NOMO-1 treated with DMSO at 0.1 percent for 48 hours (cell line): ENCODE data around the gene FBXO40.
A peak's percentile ranks its signal among the peaks of the same experiment; 100 is the strongest.
"Not testable (repeated sequence)": the region's sequence is repeated elsewhere in the genome, so short reads cannot be mapped to it uniquely, and the experiment has no call there.

ENCODE experiments used
- DNase-seq: peaks from one replicate; lab custom pipeline; 2025; ENCODE audit not compliant: unreplicated experiment; lab: John Stamatoyannopoulos, UW

The FBXO40 gene, protein sequence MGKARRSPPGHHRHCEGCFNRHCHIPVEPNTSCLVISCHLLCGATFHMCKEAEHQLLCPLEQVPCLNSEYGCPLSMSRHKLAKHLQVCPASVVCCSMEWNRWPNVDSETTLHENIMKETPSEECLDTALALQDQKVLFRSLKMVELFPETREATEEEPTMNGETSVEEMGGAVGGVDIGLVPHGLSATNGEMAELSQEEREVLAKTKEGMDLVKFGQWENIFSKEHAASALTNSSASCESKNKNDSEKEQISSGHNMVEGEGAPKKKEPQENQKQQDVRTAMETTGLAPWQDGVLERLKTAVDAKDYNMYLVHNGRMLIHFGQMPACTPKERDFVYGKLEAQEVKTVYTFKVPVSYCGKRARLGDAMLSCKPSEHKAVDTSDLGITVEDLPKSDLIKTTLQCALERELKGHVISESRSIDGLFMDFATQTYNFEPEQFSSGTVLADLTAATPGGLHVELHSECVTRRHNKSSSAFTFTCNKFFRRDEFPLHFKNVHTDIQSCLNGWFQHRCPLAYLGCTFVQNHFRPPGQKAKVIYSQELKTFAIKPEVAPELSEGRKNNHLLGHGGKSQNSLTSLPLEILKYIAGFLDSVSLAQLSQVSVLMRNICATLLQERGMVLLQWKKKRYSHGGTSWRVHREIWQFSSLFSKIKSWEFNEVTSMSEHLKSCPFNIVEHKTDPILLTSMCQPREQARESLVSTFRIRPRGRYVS

DNA sequence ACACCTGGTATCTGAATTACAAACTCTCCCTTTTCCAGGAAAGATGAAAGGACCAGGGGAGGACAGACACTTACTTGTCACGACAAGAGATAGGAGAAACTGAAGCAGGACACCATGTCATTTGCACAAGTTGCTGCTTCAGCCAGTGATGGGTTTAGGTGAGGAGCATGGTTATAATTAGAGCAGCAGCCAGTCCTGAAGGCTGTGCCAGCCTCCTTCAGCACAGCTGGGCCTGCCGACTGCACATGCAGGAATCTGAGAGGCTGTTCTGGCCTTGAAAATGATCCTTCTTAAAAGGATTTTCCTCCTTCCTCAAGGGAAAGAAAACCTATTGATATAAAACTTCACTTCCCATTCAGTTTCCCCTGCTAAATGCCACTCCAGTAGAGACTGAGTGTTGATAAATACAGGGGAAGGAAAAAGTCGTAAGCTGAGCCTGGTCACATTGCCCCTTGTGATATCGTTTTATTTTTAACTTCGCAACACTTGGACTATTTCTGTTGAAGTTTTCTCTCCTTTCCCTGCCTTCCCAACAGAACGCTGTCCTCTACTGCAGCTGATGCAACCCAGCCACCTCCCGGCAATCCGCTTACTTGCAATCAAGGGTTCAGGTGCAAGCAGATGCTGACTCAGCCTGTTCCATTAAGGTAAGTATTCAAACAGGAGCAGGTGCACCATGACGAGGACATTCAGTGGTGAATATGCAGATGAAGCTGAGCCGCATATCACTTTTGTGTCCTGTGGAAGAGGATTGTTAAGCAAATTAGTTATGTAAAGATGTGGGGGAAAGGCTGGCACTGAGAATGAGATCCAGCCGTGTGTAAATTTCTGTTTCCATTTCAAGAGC, at the start of gene FBXO40:
TSS of gene FBXO40 (plus strand) at position 524 of the 847 bp plus-strand sequence. CDS start 27,197 bp downstream, outside the sequence.
- DNase-seq = no peak

DNA sequence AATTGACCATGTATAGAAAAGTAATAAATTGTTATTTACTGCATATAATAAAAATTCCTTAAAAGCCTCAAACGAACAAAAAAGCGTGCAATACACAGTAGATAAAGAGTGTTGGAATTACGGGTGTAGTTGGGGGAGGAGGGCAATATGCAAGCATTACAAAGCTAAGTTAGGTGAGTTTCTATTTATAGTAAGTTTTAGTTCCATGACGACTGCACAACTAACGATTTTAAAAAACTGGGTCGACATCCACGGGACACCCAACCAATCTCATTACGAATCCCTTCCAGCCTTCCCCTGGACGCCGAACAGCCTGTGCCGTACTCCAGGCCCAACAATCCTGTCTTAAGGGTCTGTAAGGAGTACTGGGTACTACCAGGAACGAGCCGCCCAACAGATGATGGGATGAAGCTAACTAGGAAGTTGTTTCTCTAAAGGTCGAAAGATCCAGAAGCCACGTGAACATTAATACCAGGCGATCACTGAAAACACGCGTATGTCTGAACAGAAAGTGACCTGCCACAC, 48.1 kb upstream of the FBXO40 start:
- DNase-seq = no peak

DNA sequence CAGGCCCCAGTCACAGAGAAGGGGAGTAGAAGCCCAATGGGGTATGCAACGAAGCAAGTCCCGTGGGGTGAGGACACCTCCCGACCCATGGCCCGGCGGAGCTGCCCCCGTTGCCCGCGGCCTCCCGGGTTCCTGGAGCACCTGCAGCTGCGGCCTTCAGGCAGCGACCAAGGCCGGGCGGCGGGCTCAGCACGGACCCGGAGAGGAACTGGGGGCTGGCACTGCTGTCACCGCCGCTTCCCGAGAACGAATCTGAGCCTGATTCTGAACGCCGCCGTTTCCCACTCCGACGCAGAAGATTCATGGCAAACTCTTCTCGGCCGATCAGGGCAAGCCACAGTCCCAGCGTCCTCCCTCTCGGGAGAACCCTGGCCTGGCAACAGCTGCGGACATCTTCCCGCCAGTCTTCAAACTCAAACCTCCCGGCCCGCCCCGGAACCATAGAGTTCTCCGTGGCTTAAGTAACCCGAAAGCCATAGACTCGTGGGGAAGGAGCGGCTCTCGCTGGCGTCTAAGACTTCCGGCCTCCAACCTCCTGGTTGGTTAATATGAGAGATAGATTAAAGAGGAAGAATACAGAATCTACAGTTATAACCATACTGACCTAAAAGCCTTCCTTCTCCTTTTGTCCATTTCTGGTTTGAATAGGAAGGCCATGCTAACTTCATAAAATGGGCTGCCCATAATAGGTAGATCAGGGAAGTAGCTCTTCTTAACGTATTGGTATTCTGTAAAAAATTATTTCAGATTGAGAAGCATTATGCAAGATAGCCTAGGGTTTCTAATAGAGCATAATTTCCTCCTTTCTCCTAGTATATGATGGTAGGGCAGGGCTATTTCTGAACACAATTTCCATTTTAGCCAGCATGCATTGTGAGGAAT, 47.4 kb upstream of the FBXO40 start, which contains the start of gene POLQ:
TSS of gene POLQ (minus strand) at position 415 of the 882 bp plus-strand sequence. CDS start at position 304, 111 bp downstream.
- peak; percentile 95 for DNase-seq

DNA sequence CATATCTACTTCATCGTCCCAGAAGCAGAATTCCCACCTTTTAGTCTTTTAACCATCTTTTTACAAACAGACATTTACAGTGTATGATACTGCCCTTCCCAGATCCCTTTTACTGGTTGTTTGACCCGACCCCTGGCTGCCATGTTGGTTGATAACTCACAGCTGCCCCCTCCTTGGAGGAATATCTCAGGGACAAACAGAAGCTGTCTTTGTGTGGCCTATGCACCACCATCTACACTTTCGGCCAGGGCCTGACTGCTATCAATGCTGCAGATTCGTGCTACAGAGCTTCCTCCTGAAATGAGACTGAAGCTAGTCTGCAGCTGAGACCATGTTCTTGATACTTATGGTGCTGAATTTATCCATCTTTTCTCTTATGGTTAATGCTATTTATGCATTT, 40.8 kb upstream of the FBXO40 start:
- no peak for DNase-seq

DNA sequence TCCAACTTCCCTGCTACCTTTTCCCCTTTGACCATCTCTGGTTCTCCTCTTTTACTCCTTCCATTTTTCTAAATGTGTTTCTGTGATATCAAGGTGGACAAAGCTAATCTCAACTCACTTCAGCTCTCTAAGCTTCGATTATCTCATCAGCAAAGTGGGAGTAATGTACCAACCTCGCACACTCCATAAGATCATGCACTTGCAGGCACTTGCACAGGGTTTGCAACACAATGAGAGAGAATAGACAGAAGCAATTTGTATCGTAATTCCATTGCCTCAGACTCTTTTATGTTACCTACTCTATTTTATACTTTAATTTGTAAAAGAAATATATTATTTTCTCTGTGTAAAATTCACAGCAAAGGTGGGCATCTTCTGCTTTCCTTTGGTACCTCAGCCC, 40.4 kb upstream of the FBXO40 start:
- no peak for DNase-seq

DNA sequence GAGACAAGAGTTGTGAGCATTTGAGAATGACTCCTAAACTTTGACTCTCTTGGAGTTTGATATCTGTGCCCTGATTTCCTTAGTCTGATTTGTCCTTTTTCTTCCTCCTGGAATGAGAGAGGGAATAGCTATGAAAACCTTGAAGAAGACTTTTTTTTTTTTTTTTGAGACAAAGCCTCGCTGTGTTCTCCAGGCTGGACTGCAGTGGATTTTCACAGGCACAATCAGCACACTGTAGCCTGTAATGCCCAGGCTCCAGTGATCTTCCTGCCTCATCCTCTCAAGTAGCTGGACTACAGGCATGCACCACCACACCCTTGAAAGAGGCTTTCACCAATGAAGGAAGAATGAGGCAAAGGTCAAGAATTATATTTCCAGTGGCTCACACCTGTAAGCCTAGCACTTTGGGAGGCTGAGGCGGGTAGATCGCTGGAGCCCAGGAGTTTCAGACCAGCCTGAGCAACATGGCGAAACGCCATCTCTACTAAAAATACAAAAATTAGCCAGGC, 35.7 kb upstream of the FBXO40 start:
- DNase-seq = no peak

DNA sequence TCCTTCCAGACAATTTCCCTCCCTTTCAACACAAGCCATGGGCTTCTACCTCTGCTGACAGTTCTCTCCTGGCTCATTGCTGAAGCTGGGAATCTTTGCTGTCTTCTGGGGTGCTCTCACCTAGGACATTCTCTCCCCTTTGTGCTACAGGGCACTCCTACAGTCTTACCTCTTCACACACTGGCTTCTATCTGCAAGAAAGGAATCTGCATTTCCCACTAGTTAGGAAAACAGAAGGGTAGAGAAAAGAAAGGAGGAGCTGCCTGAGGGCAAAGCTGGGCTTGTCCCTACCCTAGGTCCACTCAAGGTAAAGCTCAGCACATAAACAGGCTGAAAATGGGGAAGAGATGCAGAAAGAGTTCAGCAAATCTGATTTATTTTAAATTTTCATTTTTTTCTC, 31.0 kb upstream of the FBXO40 start:
- DNase-seq = no peak

DNA sequence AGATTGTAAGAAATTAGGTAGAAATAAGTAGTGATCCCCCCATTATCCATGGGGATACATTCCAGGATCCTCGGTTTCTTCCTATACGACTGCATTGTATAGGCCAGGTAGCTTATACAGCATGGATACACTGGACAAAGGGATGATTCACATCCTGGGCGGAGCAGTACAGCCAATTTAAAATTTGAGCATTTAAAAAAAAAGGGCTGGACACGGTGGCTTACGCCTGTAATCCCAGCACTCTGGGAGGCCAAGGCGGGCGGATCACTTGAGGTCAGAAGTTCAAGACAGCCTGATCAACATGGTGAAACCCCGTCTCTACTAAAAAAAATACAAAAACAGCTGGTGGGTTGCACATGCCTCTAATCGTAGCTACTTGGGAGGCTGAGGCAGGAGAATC, 26.4 kb upstream of the FBXO40 start:
- no peak for DNase-seq

DNA sequence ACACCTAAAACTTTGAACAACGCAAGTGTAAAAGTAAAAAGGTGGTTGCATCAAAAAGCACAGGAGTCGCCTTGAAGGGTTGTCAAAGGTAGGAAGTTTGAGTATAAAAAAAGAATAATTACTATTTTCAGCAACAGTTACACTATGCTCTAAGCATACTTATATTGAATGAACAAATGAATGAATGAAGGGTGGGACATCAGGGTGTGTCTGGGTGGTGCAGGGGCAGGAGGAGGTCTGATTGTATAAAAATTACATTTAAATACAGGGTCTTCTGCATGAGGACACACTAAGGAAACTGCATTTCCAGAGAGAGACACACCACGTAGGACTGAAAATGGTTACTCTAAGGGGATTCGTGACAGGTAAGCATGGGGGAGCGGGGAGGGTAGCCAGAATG, 25.5 kb upstream of the FBXO40 start, which contains the start of gene ARGFX:
TSS of gene ARGFX (plus strand) at position 301 of the 400 bp plus-strand sequence. CDS start 2,765 bp downstream, outside the sequence.
- DNase-seq = no peak

DNA sequence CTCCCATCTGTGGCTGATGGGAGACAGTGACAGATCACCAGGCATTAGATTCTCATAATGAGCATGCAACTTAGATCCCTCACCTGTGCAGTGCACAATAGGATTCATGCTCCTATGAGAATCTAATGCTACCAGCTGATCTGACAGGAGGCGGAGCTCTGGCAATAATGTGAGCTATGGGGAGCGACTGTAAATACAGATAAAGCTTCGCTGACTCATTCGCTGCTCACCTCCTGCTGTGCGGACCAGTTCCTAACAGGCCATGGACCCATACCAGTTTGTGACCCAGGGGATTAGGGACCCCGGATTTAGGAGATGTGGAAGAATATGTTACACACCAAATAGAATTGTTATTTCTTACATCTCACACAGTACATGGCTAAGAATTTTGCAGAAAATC, 18.7 kb upstream of the FBXO40 start:
- no peak for DNase-seq

DNA sequence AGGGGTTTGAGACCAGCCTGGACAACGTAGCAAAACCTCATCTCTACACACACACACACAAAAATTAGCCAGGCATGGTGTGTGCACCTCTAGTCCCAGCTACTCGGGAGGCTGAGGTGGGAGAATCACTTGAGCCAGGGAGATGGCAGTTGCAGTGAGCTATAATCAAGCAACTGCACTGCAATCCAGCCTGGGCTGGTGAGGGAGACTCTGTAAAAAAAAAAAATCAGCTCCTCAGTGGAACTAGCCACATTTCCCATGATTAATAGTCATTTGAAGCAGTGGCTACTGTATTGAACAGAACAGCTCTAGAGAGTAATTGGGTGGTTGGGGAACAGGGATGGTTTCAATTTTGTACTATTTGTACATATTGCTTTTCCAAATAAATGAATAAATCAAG, 11.5 kb upstream of the FBXO40 start:
- no peak for DNase-seq

DNA sequence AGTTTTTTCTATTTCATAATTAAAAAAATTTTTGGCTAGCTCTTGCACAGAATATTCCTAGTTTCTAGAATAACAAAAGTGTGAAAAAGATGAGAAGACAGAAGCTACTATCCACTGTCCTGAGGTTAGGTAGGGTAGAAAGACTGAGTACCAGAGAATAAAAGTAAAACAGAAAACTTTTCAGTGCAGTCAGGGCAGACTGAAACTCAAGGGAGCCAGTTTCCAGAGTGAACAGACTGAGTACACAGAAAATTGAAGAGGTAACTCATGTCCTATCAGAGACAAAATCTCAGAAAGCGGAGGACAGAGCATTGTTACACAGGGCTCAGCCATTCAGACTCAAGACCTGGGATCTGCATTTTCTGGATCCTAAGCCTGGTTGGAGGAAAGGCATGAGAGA, 8.8 kb upstream of the FBXO40 start:
- no peak for DNase-seq

DNA sequence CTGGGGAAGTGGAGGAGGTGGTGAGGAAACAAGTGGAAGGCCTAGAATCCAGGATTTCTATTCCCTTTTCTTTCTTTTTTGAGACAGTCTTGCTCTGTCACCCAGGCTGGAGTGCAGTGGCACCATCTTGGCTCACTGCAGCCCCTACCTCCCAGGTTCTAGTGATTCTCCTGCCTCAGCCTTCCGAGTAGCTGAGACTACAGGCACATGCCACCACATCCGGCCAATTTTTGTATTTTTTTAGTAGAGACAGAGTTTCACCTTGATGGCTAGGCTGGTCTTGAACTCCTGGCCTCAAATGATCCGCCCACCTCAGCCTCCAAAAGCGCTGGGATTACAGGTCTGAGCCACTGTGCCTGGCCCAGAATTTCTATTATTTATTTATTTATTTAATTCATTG, 627 bp downstream of the FBXO40 start:
- not testable (repeated sequence) for DNase-seq

DNA sequence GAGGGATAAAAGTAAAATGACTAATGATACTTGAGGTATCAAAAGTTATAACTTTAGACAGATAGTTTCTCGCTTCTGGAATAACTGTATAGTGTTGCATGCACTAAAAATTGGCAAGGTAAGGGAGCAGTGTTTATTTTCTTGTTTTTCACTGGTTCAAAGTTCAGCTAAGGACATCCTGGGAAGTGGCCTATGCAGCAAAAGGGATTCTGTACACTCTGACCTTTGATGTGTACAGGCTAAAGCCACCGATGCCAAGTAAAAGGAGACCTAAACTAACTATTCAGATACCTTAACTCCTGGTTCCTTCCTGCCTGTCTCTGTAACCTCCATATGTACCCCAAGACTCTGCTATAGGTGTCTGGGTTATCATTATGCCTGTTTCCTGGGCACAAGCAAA, 1.7 kb downstream of the FBXO40 start:
- no peak for DNase-seq

DNA sequence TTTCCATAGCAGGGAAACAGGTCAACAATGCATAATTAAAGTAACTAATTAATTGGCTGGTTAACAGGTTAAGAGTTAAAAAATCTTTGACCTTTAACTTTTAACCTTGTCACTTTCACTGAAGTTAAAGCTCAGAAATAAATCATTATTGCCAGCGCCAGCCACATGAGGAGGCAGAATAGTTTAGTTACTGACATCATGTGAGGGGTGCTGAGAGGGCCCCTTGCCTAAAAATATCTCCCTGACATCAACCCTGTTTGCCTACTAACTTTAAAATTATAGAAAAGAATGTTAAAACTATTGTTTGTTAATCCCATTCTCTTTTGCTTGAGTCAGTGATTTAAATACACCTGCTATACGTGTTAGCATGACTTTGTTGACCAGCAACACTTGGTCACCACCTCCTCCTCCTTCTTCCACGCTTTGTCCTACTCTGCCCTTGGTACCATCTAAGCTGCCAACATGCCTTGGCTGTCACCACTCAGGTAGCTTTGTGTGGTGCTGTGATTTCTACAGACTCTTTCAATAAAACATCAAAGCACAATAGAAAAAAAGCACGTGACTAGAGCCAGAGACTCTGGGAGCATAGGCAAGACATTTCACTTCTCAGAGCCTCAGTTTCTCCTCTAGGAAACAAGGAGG, 2.7 kb downstream of the FBXO40 start:
- no peak for DNase-seq

DNA sequence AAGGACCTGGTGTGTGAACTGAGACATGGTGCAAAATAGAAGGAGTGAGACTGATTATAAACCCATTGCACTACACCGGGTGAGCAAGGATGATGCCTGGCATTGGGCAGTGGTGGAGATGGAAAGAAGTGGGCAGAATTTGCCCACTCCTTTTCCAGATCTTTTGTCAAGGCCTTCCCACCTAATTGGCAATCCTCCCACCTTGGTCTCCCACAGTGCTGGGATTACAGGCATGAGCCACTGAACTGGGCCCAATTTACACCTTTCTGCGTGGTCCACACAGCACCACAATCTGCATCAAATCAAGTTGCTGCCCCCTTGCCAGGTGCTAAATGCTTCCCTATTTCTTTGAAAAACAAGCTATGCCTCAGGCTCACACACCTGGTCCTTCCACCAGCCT, 5.4 kb downstream of the FBXO40 start:
- no peak for DNase-seq

DNA sequence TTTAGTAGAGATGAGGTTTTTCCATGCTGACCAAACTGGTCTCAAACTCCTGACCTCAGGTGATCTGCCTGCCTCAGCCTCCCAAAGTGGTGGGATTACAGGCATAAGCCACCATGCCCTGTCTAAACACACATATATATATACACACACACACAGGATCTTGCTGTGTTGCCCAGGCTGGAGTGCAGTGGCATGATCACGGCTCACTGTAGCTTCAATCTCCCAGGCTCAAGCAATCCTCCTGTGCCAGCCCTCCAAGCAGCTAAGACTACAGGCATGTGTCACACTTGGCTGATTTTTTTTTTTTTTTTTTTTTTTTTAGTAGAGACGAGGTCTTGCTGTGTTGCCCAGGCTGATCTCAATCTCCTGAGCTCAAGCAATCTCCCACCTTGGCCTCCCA, 6.7 kb downstream of the FBXO40 start:
- not testable (repeated sequence) for DNase-seq

DNA sequence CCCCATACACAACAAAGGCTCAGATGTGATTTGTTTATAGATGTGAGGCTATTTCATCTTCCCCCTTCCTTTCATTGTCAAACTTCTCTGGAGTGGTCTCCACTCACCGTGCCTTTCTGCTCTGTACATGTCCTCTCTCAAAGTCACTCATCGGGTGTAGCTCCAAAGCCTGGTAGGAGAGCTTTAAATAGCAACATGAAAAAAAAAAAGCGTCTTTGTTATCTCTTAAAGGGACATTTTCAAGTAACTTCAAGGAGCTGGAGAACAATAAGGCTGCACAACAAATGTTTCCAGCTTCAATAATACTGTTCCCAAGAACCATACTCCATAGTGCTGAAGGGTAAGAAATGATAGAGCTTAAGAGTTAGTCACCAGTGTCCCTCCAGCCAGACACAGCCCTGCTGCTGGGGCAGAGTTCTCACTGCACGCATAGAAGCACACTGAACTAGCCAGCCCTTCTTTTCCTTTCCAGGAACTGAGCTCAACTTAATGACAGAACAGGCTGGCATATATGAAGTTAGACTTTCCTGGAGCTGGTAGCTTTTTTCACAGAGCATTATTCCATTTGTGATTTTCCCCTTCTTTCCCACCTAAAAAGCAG, 8.1 kb downstream of the FBXO40 start:
- no peak for DNase-seq

DNA sequence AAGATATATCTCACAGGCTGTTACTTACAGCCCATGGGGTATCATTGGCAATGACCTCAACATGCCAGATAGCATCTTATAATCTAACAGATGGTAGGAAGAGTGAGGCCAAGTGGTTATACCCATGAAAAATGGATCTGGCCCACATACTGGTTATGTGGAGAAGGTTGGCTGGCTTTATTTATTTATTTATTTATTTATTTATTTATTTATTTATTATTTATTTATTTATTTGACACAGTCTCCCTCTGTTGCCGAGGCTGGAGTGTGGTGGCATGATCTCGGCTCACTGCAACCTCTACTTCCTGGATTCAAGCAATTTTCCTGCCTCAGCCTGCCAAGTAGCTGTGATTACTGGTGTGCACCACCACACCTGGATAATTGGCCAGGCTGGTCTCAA, 11.6 kb downstream of the FBXO40 start:
- no peak for DNase-seq
